ENCODE data around the gene FKBP15.

GRCh38 chr9:113261917-113262671 is 41.0 kb upstream of the FKBP15 start:
- TF ChIP-seq POLR2A (IDR thresholded peaks at IDR 0.05) (no peak), CTCF (IDR thresholded peaks at IDR 0.05) (no peak)
